A549 (cell line): ENCODE results near the gene TIMM44. TPM values are rescaled to one million over a fixed set of nuclear protein-coding genes. Genes with fewer than 3 reads are reported as not detected.

Source experiments
- ATAC-seq, 2 experiments: fragments of 200-7000 bp in 1 of 2; fragments of >200 bp in 1 of 2; cut with Nextera tagmentation in 1 of 2; cut with Tn5 transposase in 1 of 2; 3 replicates each; pipeline versions ENCODE4 v1.8.0 to v1.9.1; 2018 to 2020; ENCODE audit warnings: mild to moderate bottlenecking in 1 of 2, moderate library complexity in 1 of 2
- CTCF ChIA-PET: fragments of 300-600 bp; sonication (Branson Sonifier 250); formaldehyde crosslinking; extraction: SDS; loops from one replicate; lab custom pipeline; 2021; ENCODE audit warnings: antibody characterized with exemption, inconsistent platforms; lab: Yijun Ruan, JAX
- POLR2A ChIA-PET: fragments of 350-600 bp; formaldehyde crosslinking; extraction: SDS; loops from one replicate; lab custom pipeline; 2021; ENCODE audit warnings: antibody characterized with exemption, inconsistent platforms; lab: Yijun Ruan, JAX
- DNase-seq, 2 experiments: peaks; one replicate each; pipeline versions ENCODE4 v3.0.0 to v3.0.0-alpha.2; 2011 to 2016; ENCODE audit warnings: low read depth in 1 of 2, low spot score in 1 of 2
- FAIRE-seq: peaks from 2 replicates; lab custom pipeline; 2011; peaks lifted over from hg19 to GRCh38; lab: Jason Lieb, UNC
- H3K27ac ChIP-seq, 2 experiments: fragments of >200 bp; sonication (Bioruptor Twin); formaldehyde crosslinking; 3 replicates each; pipeline ENCODE4 v1.5.1; 2016 to 2017
- H3K4me1 ChIP-seq: fragments of >200 bp; sonication (Bioruptor Twin); formaldehyde crosslinking; 3 replicates; pipeline ENCODE4 v1.6.1; 2016
- H3K4me2 ChIP-seq: fragments of >200 bp; sonication (Bioruptor Twin); formaldehyde crosslinking; 3 replicates; pipeline ENCODE4 v1.6.1; 2016
- H3K4me3 ChIP-seq: fragments of >200 bp; sonication (Bioruptor Twin); formaldehyde crosslinking; 3 replicates; pipeline ENCODE4 v1.5.1; 2016
- H3K9me3 ChIP-seq: fragments of >200 bp; sonication (Bioruptor Twin); formaldehyde crosslinking; 3 replicates; pipeline ENCODE4 v1.6.1; 2016
- FOSB ChIP-seq: fragments of 250-450 bp; sonication (Bioruptor Pico); IDR thresholded peaks from 2 replicates; pipeline ENCODE4 v1.5.0; 2020; ENCODE audit warnings: mild to moderate bottlenecking, moderate library complexity
- FOSL2 ChIP-seq, 2 experiments: fragments of 450-650 bp in 1 of 2; fragments of >200 bp in 1 of 2; sonication (Bioruptor Twin) in 1 of 2; formaldehyde crosslinking; IDR thresholded peaks; 2 replicates each; pipeline versions ENCODE4 v1.5.0 to v1.6.1; 2016 to 2020; ENCODE audit warnings: mild to moderate bottlenecking in 1 of 2, moderate library complexity in 1 of 2
- FOXS1 ChIP-seq: fragments of 250-450 bp; sonication (Bioruptor Pico); IDR thresholded peaks from 2 replicates; pipeline ENCODE4 v1.5.0; 2020; ENCODE audit warnings: mild to moderate bottlenecking, moderate library complexity
- GATA3 ChIP-seq: IDR thresholded peaks from 2 replicates; pipeline ENCODE4 v1.6.1; 2012; ENCODE audit warnings: borderline replicate concordance
- KDM5A ChIP-seq: fragments of 200-600 bp; sonication (generic); IDR thresholded peaks from 2 replicates; pipeline ENCODE4 v1.6.1; 2016; ENCODE audit warnings: antibody characterized with exemption, mild to moderate bottlenecking
- MAFK ChIP-seq: fragments of 450-650 bp; IDR thresholded peaks from 2 replicates; pipeline ENCODE4 v1.6.1; 2014; ENCODE audit not compliant: partially characterized antibody
- MYC ChIP-seq: IDR thresholded peaks from 2 replicates; pipeline ENCODE4 v1.6.1; 2012; ENCODE audit warnings: mild to moderate bottlenecking, inconsistent platforms, low read length, improper control_type of control experiment, borderline replicate concordance
- RAD21 ChIP-seq, 2 experiments: fragments of >200 bp in 1 of 2; sonication (Bioruptor Twin) in 1 of 2; formaldehyde crosslinking in 1 of 2; IDR thresholded peaks in 1 of 2; conservative IDR thresholded peaks in 1 of 2; 2 replicates in 1 of 2; 3 replicates in 1 of 2; pipeline ENCODE4 v1.6.1; 2012 to 2018; ENCODE audit warnings: inconsistent platforms in 1 of 2
- SREBF2 ChIP-seq: fragments of 450-650 bp; IDR thresholded peaks from 2 replicates; pipeline ENCODE4 v1.6.1; 2014; ENCODE audit warnings: mild to moderate bottlenecking, moderate library complexity
- TP53 ChIP-seq: fragments of 250-450 bp; sonication (Bioruptor Pico); IDR thresholded peaks from 2 replicates; pipeline ENCODE4 v1.5.0; 2021; ENCODE audit warnings: mild to moderate bottlenecking, moderate library complexity
- WGBS: methylation state at CpG from one replicate; pipeline ENCODE4 v1.1.6; 2017; ENCODE audit errors: missing lambda C conversion rate; 5-methylcytosine and 5-hydroxymethylcytosine counted together
- polyA plus RNA-seq, 4 experiments: library from polyadenylated mRNA; depleted of rRNA in 3 of 4; stranded (reverse); fragments of >200 nt; fragmentation: RNase III in 1 of 4; extraction: RNeasy Plus Mini Kit Qiagen cat#74134 plus additional on column Dnase treatment in 1 of 4; gene quantifications; 2 replicates in 3 of 4; 3 replicates in 1 of 4; pipeline ENCODE4 v1.2.3, GENCODE V29; 2011 to 2017
- TF ChIP-seq, protein P1 (sequence below): IDR thresholded peaks from 2 replicates; pipeline ENCODE4 v1.6.1; 2012; ENCODE audit warnings: low read depth, borderline replicate concordance
- TF ChIP-seq, protein P2 (sequence below): fragments of >200 bp; sonication (Bioruptor Twin); formaldehyde crosslinking; IDR thresholded peaks from 2 replicates; pipeline ENCODE4 v1.6.1; 2016
- TF ChIP-seq, protein P3 (sequence below): fragments of 150-350 bp; IDR thresholded peaks from 2 replicates; pipeline ENCODE4 v1.6.1; 2014; ENCODE audit warnings: low read depth, mild to moderate bottlenecking, low read length
- TF ChIP-seq, protein P4 (sequence below): fragments of 200-600 bp; sonication (generic); IDR thresholded peaks from 2 replicates; pipeline ENCODE4 v1.6.1; 2016; ENCODE audit warnings: antibody characterized with exemption, mild to moderate bottlenecking, moderate library complexity

The TIMM44 gene
- polyA plus RNA-seq, 2 of the 4 experiments (the other 2 are of a cell fraction) = 29.7 to 53.2 TPM

DNA sequence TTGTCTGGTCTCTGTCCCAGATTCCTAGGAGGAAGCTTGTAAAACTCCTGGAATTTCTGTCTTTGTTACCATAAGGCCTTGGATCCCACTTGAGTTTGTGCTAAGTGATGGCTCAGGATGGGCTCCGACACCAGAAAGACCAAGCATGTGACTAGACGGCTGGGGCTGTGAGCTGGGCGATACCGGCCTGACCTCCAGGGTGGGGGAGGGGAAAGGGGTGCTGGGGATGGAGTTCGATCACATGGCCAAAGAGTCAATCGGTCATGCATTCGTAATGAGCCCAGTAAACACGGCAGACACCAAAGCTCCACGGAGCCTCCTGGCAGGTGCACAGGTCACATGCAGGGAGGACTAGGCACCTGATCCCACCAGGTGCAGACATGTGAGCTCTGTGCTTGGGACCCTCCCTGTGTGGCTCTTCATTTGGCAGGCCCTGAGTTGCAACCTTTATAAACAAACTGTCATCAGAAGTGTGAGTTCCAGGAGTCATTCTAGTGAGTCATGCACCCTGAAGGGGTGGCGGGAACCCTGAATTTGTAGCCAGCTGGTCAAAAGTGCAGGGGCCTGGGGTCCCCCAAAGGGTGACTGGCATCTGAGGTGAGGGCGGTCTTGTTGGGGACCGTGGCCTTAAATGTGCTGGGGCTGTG lies 34.8 kb upstream of the TIMM44 start:
- ATAC-seq (no peak), DNase-seq (no peak), FAIRE-seq (no peak)
- POLR2A ChIA-PET = no interaction called here
- CTCF ChIA-PET = interaction anchor here (1.1 kb wide), 1 partner anchor 24 kb away, joined by 5 read pairs; no protein-coding TSS in a partner anchor
- TF ChIP-seq FOSL2 (IDR thresholded peaks at IDR 0.05) = no peak
- no peak for TF ChIP-seq FOSL2 (CRISPR knock-in tag; IDR thresholded peaks at IDR 0.05)
- no peak for TF ChIP-seq MAFK
- TF ChIP-seq, protein P1, sequence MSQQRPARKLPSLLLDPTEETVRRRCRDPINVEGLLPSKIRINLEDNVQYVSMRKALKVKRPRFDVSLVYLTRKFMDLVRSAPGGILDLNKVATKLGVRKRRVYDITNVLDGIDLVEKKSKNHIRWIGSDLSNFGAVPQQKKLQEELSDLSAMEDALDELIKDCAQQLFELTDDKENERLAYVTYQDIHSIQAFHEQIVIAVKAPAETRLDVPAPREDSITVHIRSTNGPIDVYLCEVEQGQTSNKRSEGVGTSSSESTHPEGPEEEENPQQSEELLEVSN = no peak
- TF ChIP-seq, protein P2, sequence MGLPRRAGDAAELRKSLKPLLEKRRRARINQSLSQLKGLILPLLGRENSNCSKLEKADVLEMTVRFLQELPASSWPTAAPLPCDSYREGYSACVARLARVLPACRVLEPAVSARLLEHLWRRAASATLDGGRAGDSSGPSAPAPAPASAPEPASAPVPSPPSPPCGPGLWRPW = no peak
- TF ChIP-seq, protein P3, sequence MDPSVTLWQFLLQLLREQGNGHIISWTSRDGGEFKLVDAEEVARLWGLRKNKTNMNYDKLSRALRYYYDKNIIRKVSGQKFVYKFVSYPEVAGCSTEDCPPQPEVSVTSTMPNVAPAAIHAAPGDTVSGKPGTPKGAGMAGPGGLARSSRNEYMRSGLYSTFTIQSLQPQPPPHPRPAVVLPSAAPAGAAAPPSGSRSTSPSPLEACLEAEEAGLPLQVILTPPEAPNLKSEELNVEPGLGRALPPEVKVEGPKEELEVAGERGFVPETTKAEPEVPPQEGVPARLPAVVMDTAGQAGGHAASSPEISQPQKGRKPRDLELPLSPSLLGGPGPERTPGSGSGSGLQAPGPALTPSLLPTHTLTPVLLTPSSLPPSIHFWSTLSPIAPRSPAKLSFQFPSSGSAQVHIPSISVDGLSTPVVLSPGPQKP = no peak
- TF ChIP-seq GATA3 = no peak
- no peak overlapping the region for H3K4me2 ChIP-seq
- H3K9me3 ChIP-seq = no peaks in the 10 kb centered on the region
- H3K4me3 ChIP-seq = no peak overlapping the region
- H3K4me1 ChIP-seq = no peaks in the 10 kb centered on the region
- 90% methylated on average over 8 of the region's 12 CpGs for WGBS
- H3K27ac ChIP-seq = no peak overlapping the region

DNA sequence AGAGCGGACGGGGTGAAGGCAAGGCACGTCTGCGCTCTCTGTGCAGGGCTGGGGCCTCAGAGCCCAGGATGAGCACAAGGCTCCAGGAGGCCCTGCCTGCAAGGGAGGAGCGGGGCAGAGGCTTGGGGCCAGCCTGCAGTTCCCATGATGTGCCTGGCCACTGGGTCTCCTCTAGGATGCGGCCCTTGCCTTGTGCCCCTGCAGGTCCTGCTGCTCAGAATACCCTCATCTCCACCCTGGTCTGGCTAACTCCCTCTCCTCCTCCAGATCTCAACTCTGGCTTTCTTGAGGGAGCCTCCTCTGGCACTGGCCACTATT lies 34.2 kb upstream of the TIMM44 start:
- Histone ChIP-seq H3K4me1 (no peaks in the 10 kb centered on the region), H3K27ac (no peak overlapping the region), H3K9me3 (no peaks in the 10 kb centered on the region), H3K4me2 (no peak overlapping the region), H3K4me3 (no peak overlapping the region)
- ChIA-PET CTCF (interaction anchor here (1.1 kb wide), 1 partner anchor 24 kb away, joined by 5 read pairs; no protein-coding TSS in a partner anchor), POLR2A (no interaction called here)
- DNase-seq (no peak), ATAC-seq (no peak), FAIRE-seq (no peak)
- TF ChIP-seq, protein P3 = no peak
- no peak for TF ChIP-seq SREBF2
- no peak for TF ChIP-seq RAD21 (conservative IDR thresholded peaks at IDR 0.05 in 1 of 2, IDR thresholded peaks at IDR 0.05 in 1 of 2)
- no peak for TF ChIP-seq FOSB (CRISPR knock-in tag)
- TF ChIP-seq, protein P2 = no peak
- TF ChIP-seq KDM5A = no peak
- no peak for TF ChIP-seq TP53 (CRISPR knock-in tag)
- TF ChIP-seq, protein P4, sequence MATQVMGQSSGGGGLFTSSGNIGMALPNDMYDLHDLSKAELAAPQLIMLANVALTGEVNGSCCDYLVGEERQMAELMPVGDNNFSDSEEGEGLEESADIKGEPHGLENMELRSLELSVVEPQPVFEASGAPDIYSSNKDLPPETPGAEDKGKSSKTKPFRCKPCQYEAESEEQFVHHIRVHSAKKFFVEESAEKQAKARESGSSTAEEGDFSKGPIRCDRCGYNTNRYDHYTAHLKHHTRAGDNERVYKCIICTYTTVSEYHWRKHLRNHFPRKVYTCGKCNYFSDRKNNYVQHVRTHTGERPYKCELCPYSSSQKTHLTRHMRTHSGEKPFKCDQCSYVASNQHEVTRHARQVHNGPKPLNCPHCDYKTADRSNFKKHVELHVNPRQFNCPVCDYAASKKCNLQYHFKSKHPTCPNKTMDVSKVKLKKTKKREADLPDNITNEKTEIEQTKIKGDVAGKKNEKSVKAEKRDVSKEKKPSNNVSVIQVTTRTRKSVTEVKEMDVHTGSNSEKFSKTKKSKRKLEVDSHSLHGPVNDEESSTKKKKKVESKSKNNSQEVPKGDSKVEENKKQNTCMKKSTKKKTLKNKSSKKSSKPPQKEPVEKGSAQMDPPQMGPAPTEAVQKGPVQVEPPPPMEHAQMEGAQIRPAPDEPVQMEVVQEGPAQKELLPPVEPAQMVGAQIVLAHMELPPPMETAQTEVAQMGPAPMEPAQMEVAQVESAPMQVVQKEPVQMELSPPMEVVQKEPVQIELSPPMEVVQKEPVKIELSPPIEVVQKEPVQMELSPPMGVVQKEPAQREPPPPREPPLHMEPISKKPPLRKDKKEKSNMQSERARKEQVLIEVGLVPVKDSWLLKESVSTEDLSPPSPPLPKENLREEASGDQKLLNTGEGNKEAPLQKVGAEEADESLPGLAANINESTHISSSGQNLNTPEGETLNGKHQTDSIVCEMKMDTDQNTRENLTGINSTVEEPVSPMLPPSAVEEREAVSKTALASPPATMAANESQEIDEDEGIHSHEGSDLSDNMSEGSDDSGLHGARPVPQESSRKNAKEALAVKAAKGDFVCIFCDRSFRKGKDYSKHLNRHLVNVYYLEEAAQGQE = no peak
- TF ChIP-seq FOXS1 (CRISPR knock-in tag) = no peak
- no peak for TF ChIP-seq MYC
- WGBS = 98% methylated on average over 6 of the region's 6 CpGs
